ENCODE measurements around the gene LIMS2.

LIMS2 gene

DNA sequence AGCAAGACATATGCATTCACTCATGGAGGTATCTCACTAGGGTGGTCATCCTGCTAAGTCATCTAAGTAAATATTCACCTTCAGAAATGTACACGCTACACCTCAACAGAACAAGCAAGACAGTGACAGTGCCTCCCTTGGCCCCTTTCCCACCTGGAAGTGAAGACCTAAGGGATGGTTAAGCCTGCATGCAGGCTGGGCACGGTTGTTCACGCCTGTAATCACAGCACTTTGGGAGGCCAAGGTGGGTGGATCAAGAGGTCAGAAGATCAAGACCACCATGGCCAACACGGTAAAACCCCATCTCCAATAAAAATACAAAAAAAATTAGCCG, 4.4 kb downstream of the LIMS2 start:
- TF ChIP-seq, protein P1, sequence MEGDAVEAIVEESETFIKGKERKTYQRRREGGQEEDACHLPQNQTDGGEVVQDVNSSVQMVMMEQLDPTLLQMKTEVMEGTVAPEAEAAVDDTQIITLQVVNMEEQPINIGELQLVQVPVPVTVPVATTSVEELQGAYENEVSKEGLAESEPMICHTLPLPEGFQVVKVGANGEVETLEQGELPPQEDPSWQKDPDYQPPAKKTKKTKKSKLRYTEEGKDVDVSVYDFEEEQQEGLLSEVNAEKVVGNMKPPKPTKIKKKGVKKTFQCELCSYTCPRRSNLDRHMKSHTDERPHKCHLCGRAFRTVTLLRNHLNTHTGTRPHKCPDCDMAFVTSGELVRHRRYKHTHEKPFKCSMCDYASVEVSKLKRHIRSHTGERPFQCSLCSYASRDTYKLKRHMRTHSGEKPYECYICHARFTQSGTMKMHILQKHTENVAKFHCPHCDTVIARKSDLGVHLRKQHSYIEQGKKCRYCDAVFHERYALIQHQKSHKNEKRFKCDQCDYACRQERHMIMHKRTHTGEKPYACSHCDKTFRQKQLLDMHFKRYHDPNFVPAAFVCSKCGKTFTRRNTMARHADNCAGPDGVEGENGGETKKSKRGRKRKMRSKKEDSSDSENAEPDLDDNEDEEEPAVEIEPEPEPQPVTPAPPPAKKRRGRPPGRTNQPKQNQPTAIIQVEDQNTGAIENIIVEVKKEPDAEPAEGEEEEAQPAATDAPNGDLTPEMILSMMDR (IDR thresholded peaks at IDR 0.05; ENCODE audit: insufficient read depth, low read length, poor library complexity, severe bottlenecking): no peak
- no peak for TF ChIP-seq EZH2phosphoT487 (conservative IDR thresholded peaks at IDR 0.05; ENCODE audit: low read length)
- Histone ChIP-seq H2AFZ (ENCODE audit: low read depth, low read length, severe bottlenecking) (no peak overlapping the region), H3K4me3 (ENCODE audit: insufficient read depth, low read length, poor library complexity, severe bottlenecking) (no peak overlapping the region), H3K36me3 (ENCODE audit: low read length) (no peaks in the 10 kb centered on the region), H3K9ac (ENCODE audit: low read length) (no peak overlapping the region), H3K9me3 (ENCODE audit: insufficient read depth, low read length) (no peaks in the 10 kb centered on the region), H3K9me2 (replicated peaks; ENCODE audit: insufficient read depth, low read length) (no peaks in the 10 kb centered on the region), H3K27ac (ENCODE audit: low read depth, low read length) (no peak overlapping the region), H3K79me2 (ENCODE audit: insufficient read depth, low read length) (no peaks in the 10 kb centered on the region), H3K27me3 (ENCODE audit: low read length) (no peaks in the 10 kb centered on the region), H3F3A (ENCODE audit: insufficient read depth) (no peaks in the 10 kb centered on the region), H4K20me1 (ENCODE audit: low read depth, low read length) (no peaks in the 10 kb centered on the region), H3K4me2 (ENCODE audit: low read depth, low read length, poor library complexity, severe bottlenecking) (no peak overlapping the region)

DNA sequence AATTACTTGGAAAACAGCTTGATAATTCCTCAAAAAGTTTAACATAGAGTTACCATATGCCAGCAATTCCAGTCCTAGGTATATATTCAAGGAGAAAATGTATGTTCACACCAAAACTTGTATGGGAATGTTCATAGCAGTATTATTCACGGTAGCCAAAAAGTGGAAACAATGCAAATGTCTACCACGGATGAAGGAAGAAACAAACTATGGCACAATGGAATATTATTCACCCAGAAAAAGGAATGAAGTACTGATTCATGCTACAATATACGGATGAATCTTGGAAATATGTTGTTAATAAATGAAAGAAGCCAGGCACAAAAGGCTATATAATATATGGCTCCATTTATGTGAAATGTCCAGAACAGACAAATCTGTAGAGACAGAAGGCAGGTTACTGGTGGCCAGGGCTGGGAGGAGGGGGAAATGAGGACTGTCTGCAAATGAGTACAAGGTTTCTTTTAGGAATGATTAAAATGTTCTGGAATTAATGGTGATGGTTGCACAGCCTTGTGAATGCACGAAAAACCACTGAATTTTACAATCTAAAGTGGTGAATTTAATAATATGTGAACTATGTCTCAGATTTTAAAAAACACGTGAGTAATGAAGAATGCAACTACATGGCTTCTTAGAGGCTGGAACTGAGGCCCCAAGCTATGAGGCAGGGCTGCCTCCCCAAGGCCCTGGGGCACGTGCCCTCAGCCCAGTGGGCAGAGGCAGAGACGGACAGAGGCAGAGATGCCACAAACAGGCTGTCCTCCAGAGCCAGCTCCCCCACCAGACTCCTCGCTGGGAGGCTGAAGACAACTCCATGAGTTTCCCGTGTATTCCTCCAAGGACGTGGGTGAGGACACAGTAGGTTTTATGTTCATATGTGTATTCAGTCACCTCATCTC, 5.0 kb downstream of the LIMS2 start:
- Histone ChIP-seq H3K9me3 (ENCODE audit: insufficient read depth, low read length) (no peaks in the 10 kb centered on the region), H4K20me1 (ENCODE audit: low read depth, low read length) (no peaks in the 10 kb centered on the region), H3K4me2 (ENCODE audit: low read depth, low read length, poor library complexity, severe bottlenecking) (no peak overlapping the region), H3F3A (ENCODE audit: insufficient read depth) (no peaks in the 10 kb centered on the region), H3K9ac (ENCODE audit: low read length) (no peak overlapping the region), H2AFZ (ENCODE audit: low read depth, low read length, severe bottlenecking) (no peak overlapping the region), H3K4me3 (ENCODE audit: insufficient read depth, low read length, poor library complexity, severe bottlenecking) (no peak overlapping the region), H3K27me3 (ENCODE audit: low read length) (no peaks in the 10 kb centered on the region), H3K79me2 (ENCODE audit: insufficient read depth, low read length) (no peaks in the 10 kb centered on the region), H3K9me2 (replicated peaks; ENCODE audit: insufficient read depth, low read length) (no peaks in the 10 kb centered on the region), H3K36me3 (ENCODE audit: low read length) (no peaks in the 10 kb centered on the region), H3K27ac (ENCODE audit: low read depth, low read length) (no peak overlapping the region)
- TF ChIP-seq, protein P1 (IDR thresholded peaks at IDR 0.05; ENCODE audit: insufficient read depth, low read length, poor library complexity, severe bottlenecking): no peak
- no peak for TF ChIP-seq EZH2phosphoT487 (conservative IDR thresholded peaks at IDR 0.05; ENCODE audit: low read length)

- Histone ChIP-seq H3F3A (ENCODE audit: insufficient read depth) (no peaks in the 10 kb centered on the region), H3K27me3 (ENCODE audit: low read length) (no peaks in the 10 kb centered on the region)
These were observed 6.3 kb downstream of the LIMS2 start for GRCh38 chr2:127669056-127669455.

More at GRCh38 chr2:127669056-127669455, 6.3 kb downstream of the LIMS2 start:
- Histone ChIP-seq H3K9me3 (ENCODE audit: insufficient read depth, low read length) (no peaks in the 10 kb centered on the region), H3K4me2 (ENCODE audit: low read depth, low read length, poor library complexity, severe bottlenecking) (no peak overlapping the region), H4K20me1 (ENCODE audit: low read depth, low read length) (no peaks in the 10 kb centered on the region), H3K27ac (ENCODE audit: low read depth, low read length) (no peak overlapping the region), H3K79me2 (ENCODE audit: insufficient read depth, low read length) (no peaks in the 10 kb centered on the region), H3K9me2 (replicated peaks; ENCODE audit: insufficient read depth, low read length) (no peaks in the 10 kb centered on the region), H2AFZ (ENCODE audit: low read depth, low read length, severe bottlenecking) (no peak overlapping the region), H3K9ac (ENCODE audit: low read length) (no peak overlapping the region), H3K4me3 (ENCODE audit: insufficient read depth, low read length, poor library complexity, severe bottlenecking) (no peak overlapping the region), H3K36me3 (ENCODE audit: low read length) (no peaks in the 10 kb centered on the region)
- TF ChIP-seq, protein P1 (IDR thresholded peaks at IDR 0.05; ENCODE audit: insufficient read depth, low read length, poor library complexity, severe bottlenecking): no peak
- no peak for TF ChIP-seq EZH2phosphoT487 (conservative IDR thresholded peaks at IDR 0.05; ENCODE audit: low read length)
